Activated naive CD4-positive, alpha-beta T cell (primary cell): ENCODE measurements around the gene DCAF17.
"Not testable (repeated sequence)": the region's sequence is repeated elsewhere in the genome, so short reads cannot be mapped to it uniquely, and the experiment has no call there.

ENCODE experiments used
- DNase-seq, 4 experiments: peaks; one replicate each; lab custom pipeline; 2025; lab: John Stamatoyannopoulos, UW

DCAF17 gene

DNA sequence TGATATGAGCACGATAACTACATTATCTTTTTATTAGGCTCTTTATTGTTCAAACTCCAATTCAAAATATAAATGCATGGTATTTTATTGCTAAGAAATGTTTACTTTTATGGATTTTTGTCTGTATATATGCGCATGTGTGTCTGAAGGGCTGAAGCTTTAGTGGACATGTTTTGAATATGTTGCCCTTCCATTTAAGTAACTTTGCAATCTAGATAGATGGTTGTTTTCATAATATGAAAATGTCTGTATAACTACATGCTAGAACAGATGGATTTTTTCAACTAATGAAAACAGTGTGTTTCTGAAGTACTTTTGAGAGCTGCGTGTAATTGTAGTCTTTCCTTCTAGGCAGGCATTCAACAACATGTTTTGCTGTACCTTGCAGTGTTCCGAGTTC is 18.7 kb downstream of the DCAF17 start:
- DNase-seq, result no peak

DNA sequence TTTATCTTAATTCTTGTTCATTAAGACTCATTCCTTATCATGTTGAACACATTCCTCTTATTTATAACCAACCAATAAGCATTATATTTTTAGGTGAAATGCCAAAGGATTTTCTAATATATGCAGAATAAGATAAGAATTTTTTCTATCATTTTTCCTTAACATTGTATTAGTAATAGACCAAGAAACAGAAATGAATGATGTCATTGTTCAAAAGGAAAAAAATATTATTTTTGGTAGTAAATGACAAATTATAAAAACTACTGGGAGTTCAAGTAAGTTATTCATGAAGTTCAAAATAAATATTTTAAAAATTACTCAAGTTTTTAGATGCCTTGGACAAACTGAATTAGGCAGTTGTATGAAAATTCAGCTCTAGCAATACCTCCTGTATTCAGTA is 25.5 kb downstream of the DCAF17 start:
- DNase-seq, result no peak

DNA sequence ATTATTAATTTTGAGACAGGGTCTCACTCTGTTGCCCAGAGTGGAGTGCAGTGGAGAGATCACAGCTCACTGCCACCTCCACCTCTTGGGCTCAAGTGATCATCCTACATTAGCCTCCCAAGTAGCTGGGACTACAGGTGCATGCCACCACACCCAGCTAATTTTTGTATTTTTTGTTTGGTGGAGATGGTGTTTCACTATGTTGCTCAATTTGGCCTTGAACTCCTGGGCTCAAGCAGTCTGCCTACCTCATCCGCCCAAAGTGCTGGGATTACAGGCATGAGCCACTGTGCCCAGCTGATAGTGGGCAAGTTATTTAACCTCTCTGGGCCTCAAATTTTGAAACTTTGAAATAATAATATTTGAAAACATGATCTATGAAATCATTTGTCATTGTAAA is 26.5 kb downstream of the DCAF17 start:
- no peak for DNase-seq

DNA sequence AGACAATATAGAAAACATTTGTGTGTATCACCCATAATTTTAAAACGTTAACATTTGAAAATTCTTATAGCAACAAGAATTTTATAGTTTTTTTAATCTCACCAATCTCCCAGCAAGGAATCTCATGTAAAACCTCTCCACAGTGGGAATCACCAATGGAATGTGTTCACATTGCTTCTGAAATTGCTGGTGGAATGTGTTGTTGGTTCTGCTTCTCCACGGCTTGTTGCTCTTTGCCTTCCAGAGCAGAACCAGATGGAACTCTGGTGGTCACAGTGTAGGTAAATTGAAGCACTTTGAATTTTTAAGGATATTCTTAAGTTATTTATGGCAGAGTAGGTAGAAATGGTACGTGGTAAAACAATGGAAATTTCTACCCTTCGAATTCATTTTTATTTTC is 35.1 kb downstream of the DCAF17 start:
- DNase-seq, result no peak

DNA sequence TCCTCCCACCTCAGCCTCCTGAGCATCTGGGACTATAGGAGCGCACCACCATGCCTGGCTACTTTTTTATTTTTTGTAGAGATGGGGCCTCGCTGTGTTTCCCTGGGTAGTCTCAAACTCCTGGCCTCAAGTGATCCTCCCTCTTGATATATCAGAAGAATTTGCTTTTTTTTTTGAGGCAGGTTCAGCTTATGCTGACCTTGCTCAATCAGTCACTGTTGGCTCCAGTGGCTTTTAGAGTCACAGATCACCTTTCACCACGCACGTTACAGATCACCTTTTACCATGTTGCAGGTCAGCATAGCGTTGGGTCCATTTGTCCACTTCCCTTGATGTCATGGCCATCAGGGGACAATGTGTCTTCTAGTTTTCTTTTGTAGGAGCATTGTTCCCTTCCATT is 36.1 kb downstream of the DCAF17 start:
- no peak for DNase-seq

DNA sequence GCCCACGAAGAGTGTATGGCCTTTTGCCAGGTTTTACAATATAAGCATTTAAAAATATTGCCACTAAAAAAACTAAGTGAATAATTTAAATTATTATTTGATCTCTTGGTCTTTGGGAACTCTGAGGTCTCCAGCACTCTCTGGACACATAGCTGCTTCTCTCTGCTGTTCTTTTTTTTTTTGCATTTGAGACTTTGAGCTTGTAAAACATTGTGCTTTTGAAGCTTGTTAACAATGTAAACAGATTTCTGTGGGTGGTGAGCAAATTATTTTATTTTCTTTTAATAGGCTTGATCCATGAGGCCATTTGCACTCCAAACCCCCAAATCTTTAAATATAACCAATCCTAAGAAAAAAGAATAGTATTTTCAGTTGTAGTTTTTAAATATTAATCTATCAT is 42.0 kb downstream of the DCAF17 start:
- DNase-seq, result no peak

DNA sequence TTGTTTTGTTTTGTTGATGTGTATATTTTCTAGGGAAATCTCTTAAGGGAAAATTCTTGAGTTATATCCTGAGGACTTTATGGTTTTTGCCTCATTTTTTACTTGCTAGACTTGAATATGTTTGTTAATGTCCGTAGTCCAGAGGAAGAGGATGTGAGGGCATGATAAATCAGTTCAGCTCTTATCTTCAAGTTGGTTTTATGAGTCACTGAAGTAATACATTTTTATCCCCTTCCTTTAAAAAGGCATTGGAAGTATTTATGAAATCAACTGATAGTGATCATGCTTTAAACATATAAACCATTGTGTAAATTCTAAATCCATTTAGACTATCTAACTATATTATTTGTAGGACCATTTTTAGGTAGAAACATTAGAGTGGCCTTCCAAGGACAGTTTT is 44.3 kb downstream of the DCAF17 start:
- DNase-seq, result no peak

DNA sequence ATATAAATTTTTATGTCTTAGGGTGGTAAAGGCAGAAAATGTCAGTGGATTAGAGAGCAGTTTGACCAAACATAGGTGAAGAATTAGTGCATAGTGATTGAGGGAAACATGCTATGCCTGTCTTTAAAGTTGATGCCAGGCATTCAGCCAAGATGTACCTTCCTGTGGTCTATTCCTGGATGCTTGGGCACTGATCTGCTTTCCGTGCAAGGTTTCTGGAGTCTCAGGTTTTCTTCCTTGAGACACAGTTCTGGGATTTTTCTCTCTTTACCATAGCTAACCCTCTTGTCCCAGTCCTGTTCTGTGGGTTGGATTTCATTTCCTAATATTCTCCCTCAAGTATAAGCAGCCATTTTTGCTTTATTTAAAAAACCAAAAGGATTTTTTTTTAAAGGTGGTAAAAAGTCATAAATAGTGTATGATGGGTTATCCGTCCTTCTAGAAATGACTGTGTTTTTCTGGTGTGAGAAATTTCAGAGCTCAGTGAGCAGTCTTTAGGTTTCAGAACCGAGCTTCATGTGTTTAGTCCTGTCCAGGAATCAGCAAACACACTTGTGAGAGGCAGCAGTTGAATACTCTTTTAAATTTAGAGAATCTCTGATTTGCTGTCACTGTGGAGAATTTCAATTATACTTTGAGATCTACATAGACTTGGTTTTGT is 45.3 kb downstream of the DCAF17 start:
- DNase-seq, result no peak

DNA sequence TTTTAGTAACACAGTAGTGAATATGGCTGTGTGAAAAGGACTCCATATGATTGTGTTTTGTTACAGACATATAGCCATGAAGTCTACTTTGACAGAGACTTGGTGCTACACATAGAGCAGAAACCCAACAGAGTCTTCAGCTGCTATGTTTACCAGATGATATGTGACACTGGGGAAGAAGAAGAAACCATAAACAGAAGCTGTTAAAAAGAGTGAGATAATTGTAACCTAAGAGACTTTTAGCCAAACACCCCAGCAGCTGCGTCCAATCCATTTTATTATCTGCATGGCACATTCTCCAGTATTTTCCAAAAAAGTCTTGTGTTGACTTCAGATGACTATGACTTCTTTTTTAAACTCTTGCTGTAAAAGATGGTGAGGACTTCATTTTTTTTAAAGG is 46.9 kb downstream of the DCAF17 start:
- no peak for DNase-seq

DNA sequence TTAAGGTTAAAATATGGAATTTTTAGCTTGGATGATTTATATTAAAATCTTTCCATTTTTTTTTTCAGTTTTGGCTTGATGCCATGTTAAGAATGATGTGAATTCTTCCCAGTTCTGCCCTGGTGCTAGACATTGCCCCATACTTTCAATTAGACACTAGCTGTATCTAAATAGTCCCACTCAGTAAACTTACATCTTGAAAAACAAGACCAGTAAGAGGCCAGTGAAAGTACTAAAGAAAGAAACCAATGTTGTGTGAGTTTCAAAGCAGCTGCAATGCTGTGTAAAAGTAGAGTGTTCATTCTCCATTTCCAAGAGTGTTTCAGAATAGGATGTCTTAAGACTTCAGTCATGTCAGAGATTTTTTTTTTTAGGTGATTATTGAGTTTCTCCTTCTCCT is 48.3 kb downstream of the DCAF17 start:
- DNase-seq, result no peak

DNA sequence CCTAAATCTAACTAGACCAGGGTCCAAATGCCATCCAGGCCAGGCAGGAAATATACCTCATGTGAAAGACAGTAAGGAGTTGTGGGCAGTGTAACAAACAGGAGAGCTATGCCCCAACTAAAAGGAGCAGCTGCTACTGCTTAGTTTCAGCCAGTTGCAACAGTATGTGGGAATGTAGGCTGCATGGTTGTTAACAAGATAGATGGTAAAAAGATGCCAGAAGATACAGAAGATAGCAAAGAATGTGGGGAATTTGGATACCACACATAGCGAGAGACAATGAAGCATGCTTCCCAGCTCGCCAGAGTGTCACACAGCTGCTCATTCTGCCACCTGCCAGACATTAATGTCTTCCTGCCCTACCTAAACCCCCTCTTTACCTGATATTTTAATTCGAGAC is 48.9 kb downstream of the DCAF17 start:
- no peak for DNase-seq

DNA sequence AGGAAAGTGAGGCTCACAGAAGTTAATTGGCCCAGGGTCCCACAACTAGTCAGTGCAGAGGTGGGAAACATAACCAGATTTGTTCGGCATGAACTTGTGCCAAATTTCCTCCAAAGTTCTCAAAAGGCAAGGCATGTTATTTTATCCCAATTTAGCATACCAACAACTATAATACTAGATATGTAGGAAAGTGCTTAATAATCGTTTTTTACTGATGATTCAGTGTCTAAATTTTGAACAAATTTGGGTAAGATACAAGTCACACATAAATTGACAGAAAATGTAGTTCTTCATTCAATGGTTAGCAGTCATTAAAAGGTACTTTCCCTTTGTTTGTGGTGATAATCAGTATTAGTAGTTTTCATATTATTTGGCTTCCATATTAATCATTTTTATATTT is 49.8 kb downstream of the DCAF17 start:
- DNase-seq, result no peak

DNA sequence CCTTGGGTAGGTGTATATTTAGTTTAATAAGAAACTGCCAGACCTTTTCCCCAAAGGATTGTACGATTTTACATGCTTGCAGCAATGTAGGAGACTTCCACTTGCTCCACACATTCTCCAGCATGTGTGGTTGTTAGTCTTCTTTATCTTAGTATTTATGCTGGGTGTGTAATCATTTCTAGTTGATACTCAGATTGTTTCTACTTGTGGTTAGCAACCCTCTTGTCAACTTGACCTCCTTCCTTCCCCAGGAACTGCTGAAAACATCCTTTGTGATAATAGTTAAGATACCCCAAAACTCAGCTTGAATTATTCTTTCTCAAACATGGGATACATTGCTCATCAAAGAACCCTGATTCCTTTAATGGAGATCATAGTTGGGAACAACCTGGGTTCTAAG is 51.1 kb downstream of the DCAF17 start:
- DNase-seq, result no peak

DNA sequence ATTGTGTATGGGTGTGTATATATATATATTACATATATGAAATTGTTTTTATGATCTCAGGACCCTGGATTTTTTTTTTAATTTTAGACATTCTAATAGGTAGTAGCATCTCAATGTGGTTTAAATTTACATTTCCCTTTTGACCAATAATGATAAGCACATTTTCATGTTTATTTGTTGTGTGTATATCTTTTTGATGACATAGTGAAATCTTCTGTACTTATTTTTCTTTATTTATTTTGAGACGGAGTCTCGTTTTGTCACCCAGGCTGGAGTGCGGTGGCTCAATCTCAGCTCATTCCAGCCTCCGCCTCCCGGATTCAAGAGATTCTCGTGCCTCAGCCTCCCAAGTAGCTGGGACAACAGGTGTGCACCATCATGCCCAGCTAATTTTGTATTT is 53.2 kb downstream of the DCAF17 start:
- no peak for DNase-seq

DNA sequence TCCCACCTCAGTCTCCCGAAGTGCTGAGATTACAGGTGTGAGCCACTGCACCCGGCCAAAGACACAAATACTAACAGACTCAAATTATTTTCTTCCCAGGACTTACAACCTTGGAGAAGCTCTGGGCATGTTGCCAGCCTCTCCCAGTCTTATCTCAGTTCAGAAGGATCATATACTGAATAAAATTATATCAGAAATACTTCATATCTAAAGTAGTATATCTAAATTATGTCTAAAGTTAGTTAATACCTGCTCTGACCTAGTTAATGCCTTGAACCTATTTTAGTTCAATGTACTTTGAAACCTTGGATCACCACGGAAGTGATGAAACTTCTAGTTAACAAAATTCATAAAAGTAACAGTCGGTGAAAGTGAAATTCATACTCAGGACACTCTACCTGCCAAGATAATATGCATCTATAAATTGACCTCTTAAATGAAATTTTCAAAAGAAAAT is 53.8 kb downstream of the DCAF17 start:
- DNase-seq, result no peak

DNA sequence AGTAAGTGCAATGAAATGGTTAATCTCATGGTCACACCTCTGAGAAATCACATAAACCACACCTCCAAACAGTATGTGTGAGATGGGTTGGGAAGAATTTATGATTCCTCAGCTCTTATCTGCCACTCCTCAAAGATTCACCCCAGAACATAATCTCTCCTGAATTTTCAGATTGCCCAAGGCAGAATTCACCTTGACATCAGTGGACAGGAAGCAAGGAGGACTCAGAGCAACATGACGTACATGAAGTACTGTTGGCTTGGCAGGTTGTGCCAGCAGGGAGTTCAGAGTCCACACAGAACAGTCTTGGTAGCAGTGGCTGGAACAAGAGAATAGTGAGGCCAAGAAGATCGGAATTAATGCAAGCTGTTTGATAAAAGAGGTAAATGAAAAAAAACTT is 56.6 kb downstream of the DCAF17 start:
- DNase-seq, result no peak

DNA sequence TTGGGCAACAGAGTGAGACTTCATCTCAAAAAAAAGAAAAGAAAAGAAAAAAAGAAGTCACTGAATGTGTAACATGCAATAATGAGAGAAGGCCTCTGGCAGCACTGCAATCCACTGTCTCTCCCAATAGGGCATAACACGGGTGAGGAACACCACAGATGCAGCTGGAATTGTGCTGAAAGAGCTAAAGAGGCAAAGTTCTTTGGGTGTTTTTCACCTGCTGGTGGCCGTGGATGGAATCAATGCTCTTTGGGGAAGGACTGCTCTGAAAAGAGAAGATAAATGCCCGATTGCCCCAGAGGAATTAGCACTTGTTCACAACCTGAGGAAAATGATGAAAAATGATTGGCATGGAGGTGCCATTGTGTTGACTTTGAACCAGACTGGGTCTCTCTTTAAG is 57.3 kb downstream of the DCAF17 start:
- DNase-seq, result no peak

DNA sequence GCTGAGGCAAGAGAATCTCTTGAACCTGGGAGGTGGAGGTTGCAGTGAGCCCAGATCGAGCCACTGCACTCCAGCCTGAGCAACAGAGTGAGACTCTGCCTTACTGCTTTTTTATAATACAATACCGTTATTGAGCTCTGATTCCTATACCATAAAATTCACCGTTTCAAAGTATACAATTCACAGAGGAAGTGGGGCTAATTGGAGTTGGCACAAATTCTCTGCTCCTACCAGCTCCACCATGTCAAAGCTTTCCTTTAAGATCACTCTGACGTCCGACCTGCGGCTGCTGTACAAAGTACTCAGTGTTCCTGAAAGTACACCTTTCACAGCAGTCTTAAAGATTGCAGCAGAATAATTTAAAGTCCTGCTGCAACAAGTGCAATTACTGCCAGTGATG is 58.6 kb downstream of the DCAF17 start:
- DNase-seq, result no peak

DNA sequence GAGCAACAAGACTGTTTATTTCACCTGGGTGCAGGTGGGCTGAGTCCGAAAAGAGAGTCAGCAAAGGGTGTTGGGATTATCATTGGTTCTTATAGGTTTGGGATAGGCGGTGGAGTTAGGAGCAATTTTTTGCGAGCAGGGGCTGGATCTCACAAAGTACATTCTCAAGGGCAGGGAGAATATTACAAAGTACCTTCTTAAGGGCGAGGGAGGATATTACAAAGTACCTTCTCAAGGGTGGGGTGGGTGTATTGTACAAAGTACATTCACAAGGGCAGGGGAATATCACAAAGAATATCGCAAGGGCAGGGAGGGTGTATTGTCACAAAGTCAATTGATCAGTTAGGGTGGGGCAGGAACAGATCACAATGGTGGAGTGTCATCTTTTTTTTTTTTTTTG is 63.6 kb downstream of the DCAF17 start:
- DNase-seq, result not testable (repeated sequence)

DNA sequence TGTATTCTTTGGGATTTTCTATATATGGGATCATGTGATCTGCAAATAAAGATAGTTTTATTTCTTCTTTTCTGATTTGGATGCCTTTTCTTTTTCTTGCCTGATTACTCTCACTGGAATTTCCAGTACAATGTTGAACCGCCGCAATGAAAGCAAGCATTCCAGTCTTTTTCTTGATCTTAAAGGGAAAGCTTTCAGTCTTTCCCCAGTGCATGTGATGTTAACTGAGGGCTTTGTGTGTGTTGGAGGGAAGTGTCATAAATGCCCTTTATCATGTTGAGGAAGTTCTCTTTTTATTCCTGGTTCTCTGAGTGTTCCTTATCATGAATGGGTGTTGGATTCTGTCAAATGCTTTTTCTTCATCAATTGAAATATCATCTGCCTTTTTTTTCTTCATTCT is 71.3 kb downstream of the DCAF17 start:
- DNase-seq, result no peak

DNA sequence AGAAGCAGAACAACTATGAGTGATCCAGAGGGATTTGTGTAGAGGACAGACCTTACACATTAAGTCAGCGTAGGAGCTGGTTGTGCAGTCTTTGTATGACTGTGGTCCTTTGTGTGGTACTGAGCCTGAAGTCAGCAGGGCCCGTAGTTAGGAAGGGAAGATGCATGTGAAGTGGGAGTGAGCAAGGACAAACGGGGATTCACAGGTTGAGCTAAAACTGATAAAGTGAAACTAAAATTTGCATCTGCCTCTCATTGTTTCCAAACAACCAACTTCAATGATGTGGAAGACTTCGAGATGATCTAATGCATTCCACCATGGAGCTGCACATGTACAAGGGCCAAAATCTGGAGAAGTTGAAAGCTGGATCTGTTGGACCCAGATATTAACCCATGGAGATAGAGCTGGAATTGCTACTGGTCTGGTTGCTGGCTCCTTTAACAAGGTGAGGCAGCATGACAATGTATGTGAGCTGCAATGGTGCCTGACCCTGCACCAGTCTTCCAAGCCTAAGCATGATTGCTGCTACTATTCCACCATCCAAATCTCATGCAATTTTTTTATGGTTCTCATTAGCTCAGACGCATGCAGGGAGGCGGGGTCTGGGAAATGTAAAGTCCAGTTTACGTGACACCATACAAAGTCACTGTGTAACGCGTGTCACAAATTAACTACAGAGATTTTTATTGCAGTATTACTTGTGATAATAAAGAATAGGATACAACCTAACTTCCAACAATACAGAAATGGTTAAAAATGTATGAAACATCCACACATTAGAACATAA is 76.1 kb downstream of the DCAF17 start:
- no peak for DNase-seq

DNA sequence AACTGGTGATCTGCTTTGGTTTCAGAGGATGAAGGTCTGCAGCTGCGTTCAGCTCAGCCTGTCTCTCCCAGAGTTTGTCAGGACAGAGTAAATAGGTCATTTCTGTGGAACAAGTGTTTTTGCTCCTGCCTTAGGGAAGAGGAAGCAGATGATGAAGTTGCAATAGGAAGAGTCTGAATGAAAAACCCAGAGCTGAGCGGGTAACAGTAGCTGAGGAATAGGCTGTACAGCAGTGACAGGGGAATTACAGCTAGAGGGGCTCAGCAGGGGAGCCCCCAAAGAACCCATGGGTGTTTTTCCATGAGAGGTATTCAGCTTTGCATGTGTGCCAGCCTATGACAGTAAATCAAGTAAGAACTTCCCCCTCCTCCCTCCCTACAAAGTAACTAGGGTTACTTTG is 78.0 kb downstream of the DCAF17 start:
- no peak for DNase-seq

DNA sequence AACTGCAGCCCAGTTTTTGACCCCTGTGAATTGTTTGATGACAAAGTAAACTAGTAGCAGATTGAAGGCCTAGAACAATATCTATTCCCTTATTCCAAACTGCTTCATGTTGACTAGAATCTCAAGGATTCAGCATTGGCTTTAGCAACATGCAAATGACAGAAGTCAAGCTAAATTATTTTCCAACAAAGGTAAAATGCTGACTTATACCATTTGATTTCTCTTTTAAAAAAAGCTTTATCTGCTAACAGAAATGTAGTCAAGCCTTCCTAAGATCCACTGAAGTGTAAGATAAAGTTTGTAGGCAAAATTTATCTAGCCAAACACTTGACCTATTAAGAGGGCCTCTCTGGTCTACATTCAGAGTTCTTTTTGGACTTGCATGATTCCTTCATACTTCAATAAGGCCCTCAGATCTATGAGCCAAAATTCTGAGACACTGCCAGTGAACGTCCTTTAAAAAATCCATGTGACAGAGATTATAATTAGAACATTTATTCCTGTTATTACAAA is 78.7 kb downstream of the DCAF17 start:
- DNase-seq, result no peak

DNA sequence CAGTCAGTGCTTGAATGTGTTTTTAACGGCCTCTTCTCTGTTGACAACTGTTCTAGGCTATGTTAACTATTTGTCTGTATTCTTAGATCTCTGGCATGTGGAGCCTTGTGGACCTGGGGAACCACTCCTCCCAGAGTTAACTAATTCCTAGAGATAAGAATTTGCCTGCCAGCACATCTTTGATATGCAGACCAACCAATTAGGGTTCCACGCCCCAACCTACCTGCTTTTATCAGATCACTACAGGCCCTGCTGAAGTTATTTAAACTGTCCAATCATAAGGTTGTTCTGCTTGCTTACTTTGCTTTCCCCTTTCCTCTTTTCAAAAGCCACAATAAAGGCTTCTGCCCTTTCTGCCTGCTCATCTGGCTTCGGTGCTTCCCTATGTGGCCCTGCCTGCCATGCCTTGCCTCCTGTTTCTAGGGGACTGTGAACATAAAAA is 79.7 kb downstream of the DCAF17 start:
- no peak for DNase-seq
